ENCODE measurements around the gene CTR9. TPM values are rescaled to one million over a fixed set of nuclear protein-coding genes. Genes with fewer than 3 reads are reported as not detected.

The CTR9 gene
- total and polyA plus RNA-seq, 9 of the 15 experiments (the other 6 are each of a cell fraction or from before 2014, with no cell fraction given) = 25.4 to 79.3 (median 47.3) TPM

GRCh38 chr11:10808553-10809372, 57.7 kb downstream of the CTR9 start, which contains the start of gene EIF4G2 (continued):
- peak; percentile 73 for TF ChIP-seq CCNT2 (IDR thresholded peaks at IDR 0.05; ENCODE audit: borderline replicate concordance, extremely low read depth, insufficient read length, low read depth, low read length)
- peak; percentile 73 for TF ChIP-seq FOS (IDR thresholded peaks at IDR 0.05; ENCODE audit: extremely low read depth, insufficient read length)
- TF ChIP-seq, protein P1, sequence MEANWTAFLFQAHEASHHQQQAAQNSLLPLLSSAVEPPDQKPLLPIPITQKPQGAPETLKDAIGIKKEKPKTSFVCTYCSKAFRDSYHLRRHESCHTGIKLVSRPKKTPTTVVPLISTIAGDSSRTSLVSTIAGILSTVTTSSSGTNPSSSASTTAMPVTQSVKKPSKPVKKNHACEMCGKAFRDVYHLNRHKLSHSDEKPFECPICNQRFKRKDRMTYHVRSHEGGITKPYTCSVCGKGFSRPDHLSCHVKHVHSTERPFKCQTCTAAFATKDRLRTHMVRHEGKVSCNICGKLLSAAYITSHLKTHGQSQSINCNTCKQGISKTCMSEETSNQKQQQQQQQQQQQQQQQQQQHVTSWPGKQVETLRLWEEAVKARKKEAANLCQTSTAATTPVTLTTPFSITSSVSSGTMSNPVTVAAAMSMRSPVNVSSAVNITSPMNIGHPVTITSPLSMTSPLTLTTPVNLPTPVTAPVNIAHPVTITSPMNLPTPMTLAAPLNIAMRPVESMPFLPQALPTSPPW (CRISPR knock-in tag; IDR thresholded peaks at IDR 0.05) = peak; percentile 77
- peak in 1 of 2 experiments; percentile 10; a peak in 1 of 4 replicates for TF ChIP-seq MLX (CRISPR knock-in tag; conservative IDR thresholded peaks at IDR 0.05)
- no peak for TF ChIP-seq MTA2 (IDR thresholded peaks at IDR 0.05; ENCODE audit: low read depth)
- 0 out of 2 replicates have a peak, but pooled peaks have one; percentile 7 for TF ChIP-seq NFE2 (IDR thresholded peaks at IDR 0.05; ENCODE audit: low read depth)
- TF ChIP-seq ZNF175 (CRISPR knock-in tag; IDR thresholded peaks at IDR 0.05; ENCODE audit: low read depth) = no peak
- peak; percentile 94 for TF ChIP-seq RBFOX2 (IDR thresholded peaks at IDR 0.05; ENCODE audit: low read depth, low read length)
- no peak for TF ChIP-seq ZNF263 (CRISPR knock-in tag; IDR thresholded peaks at IDR 0.05; ENCODE audit: borderline replicate concordance)
- no peak for TF ChIP-seq PTRF (tag; IDR thresholded peaks at IDR 0.05)
- peak; percentile 71 for TF ChIP-seq C11orf30 (IDR thresholded peaks at IDR 0.05; ENCODE audit: low read depth)
- TF ChIP-seq MCM3 (IDR thresholded peaks at IDR 0.05) = no peak
- TF ChIP-seq KHSRP (IDR thresholded peaks at IDR 0.05) = no peak
- no peak for TF ChIP-seq BDP1 (IDR thresholded peaks at IDR 0.05; ENCODE audit: insufficient read depth, insufficient read length)
- peak; percentile 96 for TF ChIP-seq GTF2E2 (tag; IDR thresholded peaks at IDR 0.05)
- TF ChIP-seq, protein P2, sequence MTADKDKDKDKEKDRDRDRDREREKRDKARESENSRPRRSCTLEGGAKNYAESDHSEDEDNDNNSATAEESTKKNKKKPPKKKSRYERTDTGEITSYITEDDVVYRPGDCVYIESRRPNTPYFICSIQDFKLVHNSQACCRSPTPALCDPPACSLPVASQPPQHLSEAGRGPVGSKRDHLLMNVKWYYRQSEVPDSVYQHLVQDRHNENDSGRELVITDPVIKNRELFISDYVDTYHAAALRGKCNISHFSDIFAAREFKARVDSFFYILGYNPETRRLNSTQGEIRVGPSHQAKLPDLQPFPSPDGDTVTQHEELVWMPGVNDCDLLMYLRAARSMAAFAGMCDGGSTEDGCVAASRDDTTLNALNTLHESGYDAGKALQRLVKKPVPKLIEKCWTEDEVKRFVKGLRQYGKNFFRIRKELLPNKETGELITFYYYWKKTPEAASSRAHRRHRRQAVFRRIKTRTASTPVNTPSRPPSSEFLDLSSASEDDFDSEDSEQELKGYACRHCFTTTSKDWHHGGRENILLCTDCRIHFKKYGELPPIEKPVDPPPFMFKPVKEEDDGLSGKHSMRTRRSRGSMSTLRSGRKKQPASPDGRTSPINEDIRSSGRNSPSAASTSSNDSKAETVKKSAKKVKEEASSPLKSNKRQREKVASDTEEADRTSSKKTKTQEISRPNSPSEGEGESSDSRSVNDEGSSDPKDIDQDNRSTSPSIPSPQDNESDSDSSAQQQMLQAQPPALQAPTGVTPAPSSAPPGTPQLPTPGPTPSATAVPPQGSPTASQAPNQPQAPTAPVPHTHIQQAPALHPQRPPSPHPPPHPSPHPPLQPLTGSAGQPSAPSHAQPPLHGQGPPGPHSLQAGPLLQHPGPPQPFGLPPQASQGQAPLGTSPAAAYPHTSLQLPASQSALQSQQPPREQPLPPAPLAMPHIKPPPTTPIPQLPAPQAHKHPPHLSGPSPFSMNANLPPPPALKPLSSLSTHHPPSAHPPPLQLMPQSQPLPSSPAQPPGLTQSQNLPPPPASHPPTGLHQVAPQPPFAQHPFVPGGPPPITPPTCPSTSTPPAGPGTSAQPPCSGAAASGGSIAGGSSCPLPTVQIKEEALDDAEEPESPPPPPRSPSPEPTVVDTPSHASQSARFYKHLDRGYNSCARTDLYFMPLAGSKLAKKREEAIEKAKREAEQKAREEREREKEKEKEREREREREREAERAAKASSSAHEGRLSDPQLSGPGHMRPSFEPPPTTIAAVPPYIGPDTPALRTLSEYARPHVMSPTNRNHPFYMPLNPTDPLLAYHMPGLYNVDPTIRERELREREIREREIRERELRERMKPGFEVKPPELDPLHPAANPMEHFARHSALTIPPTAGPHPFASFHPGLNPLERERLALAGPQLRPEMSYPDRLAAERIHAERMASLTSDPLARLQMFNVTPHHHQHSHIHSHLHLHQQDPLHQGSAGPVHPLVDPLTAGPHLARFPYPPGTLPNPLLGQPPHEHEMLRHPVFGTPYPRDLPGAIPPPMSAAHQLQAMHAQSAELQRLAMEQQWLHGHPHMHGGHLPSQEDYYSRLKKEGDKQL (CRISPR knock-in tag; IDR thresholded peaks at IDR 0.05; ENCODE audit: borderline replicate concordance) = no peak
- no peak for TF ChIP-seq RNF2 (IDR thresholded peaks at IDR 0.05)
- TF ChIP-seq, protein P3, sequence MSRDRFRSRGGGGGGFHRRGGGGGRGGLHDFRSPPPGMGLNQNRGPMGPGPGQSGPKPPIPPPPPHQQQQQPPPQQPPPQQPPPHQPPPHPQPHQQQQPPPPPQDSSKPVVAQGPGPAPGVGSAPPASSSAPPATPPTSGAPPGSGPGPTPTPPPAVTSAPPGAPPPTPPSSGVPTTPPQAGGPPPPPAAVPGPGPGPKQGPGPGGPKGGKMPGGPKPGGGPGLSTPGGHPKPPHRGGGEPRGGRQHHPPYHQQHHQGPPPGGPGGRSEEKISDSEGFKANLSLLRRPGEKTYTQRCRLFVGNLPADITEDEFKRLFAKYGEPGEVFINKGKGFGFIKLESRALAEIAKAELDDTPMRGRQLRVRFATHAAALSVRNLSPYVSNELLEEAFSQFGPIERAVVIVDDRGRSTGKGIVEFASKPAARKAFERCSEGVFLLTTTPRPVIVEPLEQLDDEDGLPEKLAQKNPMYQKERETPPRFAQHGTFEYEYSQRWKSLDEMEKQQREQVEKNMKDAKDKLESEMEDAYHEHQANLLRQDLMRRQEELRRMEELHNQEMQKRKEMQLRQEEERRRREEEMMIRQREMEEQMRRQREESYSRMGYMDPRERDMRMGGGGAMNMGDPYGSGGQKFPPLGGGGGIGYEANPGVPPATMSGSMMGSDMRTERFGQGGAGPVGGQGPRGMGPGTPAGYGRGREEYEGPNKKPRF (IDR thresholded peaks at IDR 0.05; ENCODE audit: low read depth, low read length) = peak; percentile 95
